SK-MEL-5 (cell line): ENCODE measurements around the gene SIRT4. TPM values are rescaled to one million over a fixed set of nuclear protein-coding genes. Genes with fewer than 3 reads are reported as not detected.
A peak's percentile ranks its signal among the peaks of the same experiment; 100 is the strongest.
"Not testable (repeated sequence)": the region's sequence is repeated elsewhere in the genome, so short reads cannot be mapped to it uniquely, and the experiment has no call there.

Experiments used
- DNase-seq: peaks from one replicate; pipeline ENCODE4 v3.0.0-alpha.2; 2016; ENCODE audit warnings: low read depth, low spot score
- in situ Hi-C: cut with HindIII; loops from 2 replicates; pipeline ENCODE4 v1.10.0; 2016; ENCODE audit warnings: low sequenced_read_pairs, high pct_unique_total_duplicates, low pct_unique_long_range_greater_than_20kb
- polyA plus RNA-seq, 2 experiments: library from polyadenylated mRNA; depleted of rRNA; stranded (reverse); fragments of >200 nt; gene quantifications; 2 replicates each; pipeline ENCODE4 v1.2.3, GENCODE V29; 2015
- total RNA-seq: library from RNA; depleted of rRNA; stranded (reverse); fragments of >200 nt; shearing (Covaris generic); gene quantifications from 2 replicates; pipeline ENCODE4 v1.2.3, GENCODE V29; 2014; rRNA removed

Gene SIRT4
- total RNA-seq: 1.9 and 2.8 TPM in 2 replicates
- polyA plus RNA-seq (2015; cell fraction: cytosol; rRNA removed): 0.99 and 2.2 TPM in 2 replicates
- 1.0 and 3.9 TPM in 2 replicates for polyA plus RNA-seq (2015; cell fraction: nucleus; rRNA removed)

DNA sequence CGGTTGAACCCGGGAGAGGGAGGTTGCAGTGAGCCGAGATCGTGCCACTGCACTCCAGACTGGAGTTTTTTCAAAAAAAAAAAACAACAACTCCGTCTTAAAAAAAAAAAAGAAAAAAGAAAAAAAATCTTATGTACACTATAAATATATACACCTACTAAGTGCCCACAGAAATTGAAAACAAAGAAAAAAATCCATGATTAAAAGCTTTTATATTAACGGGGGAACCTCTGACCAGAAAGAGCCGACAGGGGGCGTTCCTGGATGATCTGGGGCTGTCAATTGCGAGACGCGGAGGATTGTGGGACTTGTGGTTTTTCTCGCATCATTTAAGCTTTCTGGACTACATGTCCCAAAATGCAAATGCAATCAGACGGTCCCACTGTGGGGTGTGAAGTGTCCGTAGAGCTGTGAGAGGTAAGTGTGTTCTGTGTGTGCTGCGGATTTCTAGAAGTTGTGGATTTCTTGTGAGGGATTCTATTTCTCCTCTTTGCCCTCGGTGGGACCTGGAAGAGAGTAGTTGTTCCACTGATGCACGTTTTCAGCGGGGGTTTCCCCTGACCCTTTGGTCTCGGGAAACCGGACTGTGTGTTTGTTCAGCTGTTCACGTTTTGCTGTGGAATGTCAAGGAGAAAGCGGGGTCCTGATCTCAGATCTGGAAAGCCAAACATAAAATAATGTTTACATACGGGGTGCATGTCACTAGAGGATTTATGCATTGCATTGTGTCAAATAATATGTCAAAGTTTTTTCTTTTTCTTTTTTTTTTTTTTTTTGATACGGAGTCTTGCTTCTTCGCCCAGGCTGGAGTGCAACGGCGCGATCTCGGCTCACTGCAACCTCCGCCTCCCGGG, at the start of gene SIRT4:
TSS of gene SIRT4 (plus strand) at position 360 of the 854 bp plus-strand sequence. CDS start 1,241 bp downstream, outside the sequence.
- peak; percentile 97 for DNase-seq
- in situ Hi-C loops: no loop called here

- in situ Hi-C loops, DNase-seq: not testable (repeated sequence)
Observed at GRCh38 chr12:120253313-120253712, 48.8 kb upstream of the SIRT4 start.

DNA sequence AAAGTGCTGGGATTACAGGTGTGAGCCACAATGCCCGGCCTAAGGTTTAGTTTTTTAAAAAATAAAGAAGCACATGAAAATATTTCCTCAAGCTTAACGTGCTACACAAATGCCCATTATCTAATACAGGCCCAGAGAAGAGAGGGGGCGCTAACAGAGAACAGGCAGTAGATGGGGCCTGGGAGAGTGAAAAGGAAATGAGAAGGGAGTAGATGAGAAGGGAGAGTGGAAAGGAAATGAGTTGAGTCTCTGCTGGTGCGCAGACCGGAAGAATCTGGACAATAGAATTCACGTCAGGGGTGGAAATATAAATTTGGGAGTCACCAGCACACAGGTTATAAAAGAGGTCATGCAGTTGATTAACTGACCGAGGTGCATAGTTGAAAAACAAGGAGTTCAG, 47.3 kb upstream of the SIRT4 start:
- in situ Hi-C loops: no loop called here
- no peak for DNase-seq

GRCh38 chr12:120257041-120257821, 44.9 kb upstream of the SIRT4 start:
- in situ Hi-C loops: no loop called here
- DNase-seq: no peak

DNA sequence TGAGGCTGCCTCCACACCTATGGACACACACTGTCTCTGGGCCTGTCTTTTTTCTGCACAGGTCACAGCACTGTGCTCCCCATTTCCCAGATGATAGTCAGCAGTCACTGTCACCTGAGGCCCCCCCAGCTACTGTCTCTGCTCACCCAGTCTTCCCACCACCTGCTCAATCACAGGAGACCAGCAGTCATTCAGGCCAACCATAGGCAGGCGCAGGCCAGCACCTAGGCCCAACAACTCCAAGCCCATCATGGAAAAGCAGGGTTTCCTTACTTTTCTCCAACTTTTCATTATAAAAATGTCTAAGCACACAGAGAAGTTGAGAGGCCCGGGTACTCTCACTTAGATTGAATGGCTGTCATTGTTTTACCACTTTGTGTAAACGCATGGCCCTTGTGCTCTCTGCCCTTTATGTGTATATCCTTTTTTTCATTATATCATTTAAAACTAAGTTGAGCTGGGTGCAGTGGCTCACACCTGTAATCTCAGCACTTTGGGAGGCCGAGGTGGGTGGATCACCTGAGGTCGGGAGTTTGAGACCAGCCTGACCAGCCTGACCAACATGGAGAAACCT, 43.7 kb upstream of the SIRT4 start:
- no peak for DNase-seq
- in situ Hi-C loops: no loop called here

- no peak for DNase-seq
- in situ Hi-C loops: no loop called here
Observed at GRCh38 chr12:120259418-120260202, 42.5 kb upstream of the SIRT4 start.

- in situ Hi-C loops: no loop called here
- DNase-seq: no peak
Observed at GRCh38 chr12:120260607-120261006, 41.5 kb upstream of the SIRT4 start.

- in situ Hi-C loops: no loop called here
- peak; percentile 87 for DNase-seq
Observed at GRCh38 chr12:120261951-120262851, 39.9 kb upstream of the SIRT4 start.

DNA sequence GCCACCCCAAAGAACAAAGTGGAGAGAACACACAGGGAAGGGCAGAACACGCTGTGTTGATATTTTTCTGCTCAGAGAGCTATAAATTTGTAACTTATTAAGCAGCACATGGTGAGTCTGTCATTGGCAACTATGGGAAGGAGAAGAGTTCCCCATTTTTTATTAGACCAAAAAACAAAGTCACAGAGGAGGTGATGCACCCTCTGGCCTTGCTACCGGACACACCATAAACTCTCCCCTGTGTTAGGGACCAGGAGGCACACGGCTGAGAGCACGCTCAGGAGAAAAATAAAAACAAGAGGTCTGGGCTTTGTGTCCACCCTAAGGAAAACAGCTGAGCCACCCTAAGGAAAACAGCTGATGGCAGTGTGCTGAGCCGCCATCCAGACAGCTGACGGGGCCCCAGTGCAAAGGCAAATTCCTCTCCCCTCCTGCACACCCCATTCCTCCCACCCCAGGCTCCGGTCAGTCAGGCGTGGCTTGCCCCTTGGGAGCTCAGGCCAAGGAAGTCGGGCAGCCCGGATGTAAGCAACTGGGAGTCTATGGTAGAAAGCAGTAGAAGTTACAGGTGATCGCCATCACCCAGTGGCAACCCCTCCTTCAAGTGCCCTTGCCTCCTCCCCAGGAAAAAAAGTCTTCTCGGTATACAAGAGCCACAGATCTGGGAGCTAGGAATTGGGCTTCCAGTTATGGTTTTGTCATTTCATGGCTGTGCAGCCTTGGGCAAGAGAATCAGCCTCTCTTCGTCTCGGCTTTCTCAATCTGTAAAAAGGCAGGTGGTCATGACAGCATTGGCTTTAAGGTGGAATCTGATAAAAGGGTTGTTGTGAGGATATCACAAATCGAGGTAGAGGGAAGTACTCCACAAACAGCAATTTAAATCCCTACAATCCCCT, 39.0 kb upstream of the SIRT4 start:
- in situ Hi-C loops: no loop called here
- DNase-seq: no peak

DNA sequence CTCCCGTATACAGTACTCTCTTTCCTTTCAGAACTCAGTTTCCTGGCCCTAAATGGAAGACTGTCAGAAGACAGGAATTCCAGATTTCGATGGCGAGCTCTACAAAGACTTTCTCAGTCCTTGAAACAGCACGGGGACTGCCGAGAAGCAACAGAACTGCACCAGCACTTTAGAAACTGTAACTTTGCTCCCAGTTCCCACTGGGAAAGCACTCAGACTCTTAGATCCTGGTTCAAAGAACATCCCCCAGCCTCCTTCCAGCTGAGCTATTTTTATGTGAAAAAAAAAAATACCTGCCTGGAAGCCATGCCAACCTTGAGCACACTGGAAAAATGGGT, 38.4 kb upstream of the SIRT4 start:
- in situ Hi-C loops: no loop called here

GRCh38 chr12:120264086-120264903, 37.8 kb upstream of the SIRT4 start:
- peak; percentile 30 for DNase-seq
- in situ Hi-C loops: no loop called here

More for the DNA sequence above, 38.4 kb upstream of the SIRT4 start:
- no peak for DNase-seq

DNA sequence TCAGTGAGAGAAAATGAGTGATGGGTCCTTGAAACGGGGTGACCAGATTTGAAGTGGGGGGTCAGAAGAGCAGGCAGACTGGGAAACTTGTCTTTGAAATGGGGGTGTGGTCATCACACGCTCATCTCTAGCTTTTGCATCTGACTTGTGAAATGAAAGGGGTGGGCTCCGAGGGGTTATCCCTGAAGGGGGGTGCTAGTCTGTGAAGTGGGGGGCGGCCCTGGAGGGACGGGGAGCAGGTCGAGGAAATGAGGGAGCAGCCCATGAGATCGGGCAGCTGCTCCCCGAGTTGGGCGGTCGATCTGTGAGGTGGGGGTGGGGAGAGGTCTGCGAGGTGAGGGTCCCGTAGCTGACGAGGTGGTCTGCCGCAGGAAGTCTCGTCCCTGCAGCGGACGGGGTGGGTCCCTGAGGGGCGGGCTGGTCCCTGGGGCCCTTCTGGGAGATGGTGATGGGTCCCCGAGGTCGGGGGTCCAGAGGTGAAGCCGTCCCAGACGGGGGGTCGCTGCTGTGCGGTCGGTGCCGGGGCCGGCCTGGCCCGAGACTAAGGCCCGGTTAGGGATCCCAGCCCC, 37.1 kb upstream of the SIRT4 start:
- DNase-seq: no peak
- in situ Hi-C loops: no loop called here

GRCh38 chr12:120265473-120266179, 36.5 kb upstream of the SIRT4 start, which contains the start of gene PXN:
Gene PXN (minus strand): TSS chr12:120265730. CDS start chr12:120265629, 101 bp downstream.
- DNase-seq: peak; percentile 75
- in situ Hi-C loops: no loop called here
